HG02943 (cell line): ENCODE results near the gene PPP1R14C.
"Not testable (repeated sequence)": the region's sequence is repeated elsewhere in the genome, so short reads cannot be mapped to it uniquely, and the experiment has no call there.

Source experiments
- ATAC-seq: cut with Tn5 transposase; IDR thresholded peaks from one replicate; pipeline ENCODE4 v1.9.1; 2021; ENCODE audit warnings: mild to moderate bottlenecking, low read depth, moderate library complexity; ENCODE audit not compliant: unreplicated experiment

Gene PPP1R14C

DNA sequence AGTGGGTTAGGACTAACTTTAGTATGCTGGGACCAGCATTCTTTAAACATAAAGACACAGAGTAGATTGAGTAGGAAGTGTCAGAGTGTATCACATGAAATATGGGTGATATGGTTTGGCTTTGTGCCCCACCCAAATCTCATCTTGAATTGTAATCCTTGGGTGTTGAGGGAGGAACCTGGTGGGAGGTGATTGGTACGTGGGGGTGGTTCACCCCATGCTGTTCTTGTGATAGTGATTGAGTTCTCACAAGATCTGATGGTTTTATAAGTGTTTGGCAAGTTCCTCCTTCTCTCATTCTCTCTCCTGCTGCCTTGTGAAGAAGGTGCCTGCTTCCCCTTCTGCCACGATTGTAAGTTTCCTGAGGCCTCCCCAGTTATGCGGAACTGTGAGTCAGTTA, 5.1 kb upstream of the PPP1R14C start:
- ATAC-seq, result not testable (repeated sequence)

DNA sequence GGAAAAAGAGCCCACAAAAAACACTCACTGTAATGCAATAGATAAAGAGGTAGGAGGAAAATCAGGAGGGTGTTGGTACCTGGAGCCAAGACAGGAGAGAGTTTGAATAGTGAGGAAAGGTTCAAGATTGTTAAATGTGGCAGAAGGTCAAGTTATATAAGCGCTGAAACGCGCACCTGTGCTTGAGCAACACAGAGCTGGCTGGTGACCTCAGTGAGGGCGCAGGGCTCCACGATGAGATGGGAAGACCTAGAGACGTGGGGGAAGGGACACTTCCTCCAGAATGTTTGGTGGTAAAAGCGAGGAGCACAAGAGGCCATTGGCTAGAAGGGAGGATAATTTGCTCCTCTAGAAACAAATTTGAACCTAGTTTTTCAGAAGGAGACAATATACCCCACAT, 4.2 kb upstream of the PPP1R14C start:
- ATAC-seq, result no peak

DNA sequence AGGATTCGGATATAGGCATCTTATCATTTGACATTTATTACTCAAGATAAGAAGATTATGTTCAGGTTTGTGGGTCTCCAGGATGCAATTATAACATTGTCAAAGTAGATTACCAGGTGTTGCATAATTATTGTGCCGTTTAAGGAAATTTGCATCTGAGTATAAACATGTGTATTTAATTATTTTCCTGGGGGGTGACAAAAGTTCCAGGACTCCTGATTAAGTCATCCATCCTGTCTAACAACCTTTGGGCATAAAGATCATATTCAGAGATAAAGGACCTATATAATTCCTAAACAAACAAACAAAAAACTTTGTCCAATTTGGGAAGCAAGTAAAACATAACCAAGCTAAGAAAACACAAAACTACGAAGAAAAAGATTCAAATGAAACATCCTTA, 3.3 kb upstream of the PPP1R14C start:
- ATAC-seq, result no peak

- no peak for ATAC-seq
Observed at GRCh38 chr6:150140236-150140969, 2.4 kb upstream of the PPP1R14C start.

GRCh38 chr6:150142097-150142669, 661 bp upstream of the PPP1R14C start:
- ATAC-seq, result no peak

DNA sequence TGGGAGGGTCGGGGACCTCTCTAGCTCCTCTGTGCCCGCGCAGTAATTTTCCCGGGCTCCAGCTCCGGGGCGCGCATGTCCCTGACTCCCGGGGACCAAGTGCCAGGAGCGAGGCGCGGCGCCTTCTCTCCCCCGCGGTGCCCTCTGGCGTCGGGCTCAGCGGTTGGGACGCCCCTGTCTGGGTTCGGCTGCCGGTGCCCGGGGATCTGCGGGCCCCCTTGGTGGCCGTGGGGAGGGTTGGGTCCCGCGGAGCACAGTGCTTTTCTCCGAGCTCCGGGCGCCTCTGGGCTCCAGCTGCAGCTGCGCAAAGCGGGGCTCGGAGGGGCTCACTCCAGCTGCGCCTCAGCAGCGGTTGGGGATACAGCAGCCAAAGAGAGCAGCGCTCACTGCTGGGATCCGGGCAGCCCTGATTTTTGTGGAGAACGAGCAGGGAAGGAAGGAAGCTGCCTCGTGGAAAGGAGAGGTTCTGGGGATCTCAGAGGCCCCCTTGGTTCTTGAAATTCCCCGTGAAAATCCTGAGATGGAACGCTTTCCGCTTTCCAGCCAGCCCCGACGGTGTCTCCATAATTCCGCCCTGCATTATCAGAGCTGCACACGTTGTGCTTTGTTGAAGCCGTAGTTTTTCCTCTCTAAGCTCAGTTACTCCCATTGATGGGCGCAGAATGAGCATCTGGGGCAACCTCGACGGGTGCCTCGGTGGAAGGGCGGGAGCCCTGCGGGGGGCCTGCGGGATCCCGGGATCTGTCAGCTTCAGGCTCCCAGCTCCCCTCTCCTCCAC, 861 bp downstream of the PPP1R14C start:
- ATAC-seq, result no peak

- ATAC-seq, result no peak
Observed at GRCh38 chr6:150144294-150144868, 1.5 kb downstream of the PPP1R14C start.

GRCh38 chr6:150145427-150145826, 2.6 kb downstream of the PPP1R14C start:
- no peak for ATAC-seq

GRCh38 chr6:150145830-150146229, 3.0 kb downstream of the PPP1R14C start:
- ATAC-seq, result no peak

DNA sequence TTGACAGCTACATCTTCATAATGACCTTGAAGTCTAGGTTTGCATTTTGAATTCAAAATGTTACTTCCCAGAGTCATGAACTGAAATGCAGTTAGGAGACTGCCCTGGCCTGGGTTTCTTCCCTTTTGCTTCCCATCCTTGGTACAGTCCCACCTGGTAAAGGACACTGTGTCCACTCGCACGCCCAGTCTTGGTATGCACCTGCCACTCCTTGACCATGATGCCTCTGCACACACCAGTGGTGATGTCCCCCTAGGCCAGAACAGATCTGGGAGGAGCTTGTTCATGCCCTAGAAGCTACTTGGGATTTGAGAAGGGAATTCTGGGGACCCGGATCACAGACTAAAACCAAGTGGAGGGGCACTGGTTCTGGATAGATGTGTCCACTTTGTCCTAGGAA, 3.6 kb downstream of the PPP1R14C start:
- no peak for ATAC-seq

DNA sequence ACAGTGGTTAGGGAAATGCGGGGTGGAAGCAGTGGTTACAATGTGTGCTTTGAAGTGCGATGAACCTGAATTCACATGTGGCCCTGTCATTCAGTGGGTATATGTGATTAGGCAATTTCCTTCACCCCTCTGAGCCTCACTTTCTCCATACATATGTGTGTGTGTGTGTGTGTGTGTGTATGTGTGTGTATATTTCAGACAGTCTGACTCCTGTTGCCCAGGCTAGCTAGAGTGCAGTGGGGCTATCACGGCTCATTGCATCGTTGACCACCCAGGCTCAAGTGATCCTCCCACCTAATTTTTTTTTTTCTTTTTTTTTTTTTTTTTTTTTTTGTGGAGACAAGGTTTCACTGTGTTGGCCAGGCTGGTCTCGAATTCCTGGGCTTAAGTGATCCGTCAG, 6.3 kb downstream of the PPP1R14C start:
- ATAC-seq, result no peak

DNA sequence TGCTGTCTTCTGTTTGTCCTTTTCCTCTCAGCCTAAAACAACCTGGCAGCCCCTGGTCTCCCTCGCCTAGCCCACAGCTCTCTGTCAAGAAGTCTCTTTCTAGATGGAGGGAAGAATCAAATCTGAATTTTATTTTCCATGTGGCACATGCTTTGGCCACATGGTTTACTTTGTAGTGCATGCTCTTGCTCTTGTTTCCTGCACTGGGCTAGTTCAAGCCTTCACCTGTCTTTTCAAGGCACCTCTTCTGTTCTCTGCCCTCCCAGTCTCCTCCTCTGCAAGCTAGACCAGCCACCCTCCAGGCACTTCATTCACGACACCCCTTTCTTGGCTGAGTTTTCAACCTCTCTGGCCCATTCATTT, 7.6 kb downstream of the PPP1R14C start:
- no peak for ATAC-seq

GRCh38 chr6:150150821-150151646, 8.2 kb downstream of the PPP1R14C start:
- no peak for ATAC-seq

- ATAC-seq, result no peak
Observed at GRCh38 chr6:150152891-150153876, 10.3 kb downstream of the PPP1R14C start.

- no peak for ATAC-seq
Observed at GRCh38 chr6:150153905-150154492, 11.2 kb downstream of the PPP1R14C start.

DNA sequence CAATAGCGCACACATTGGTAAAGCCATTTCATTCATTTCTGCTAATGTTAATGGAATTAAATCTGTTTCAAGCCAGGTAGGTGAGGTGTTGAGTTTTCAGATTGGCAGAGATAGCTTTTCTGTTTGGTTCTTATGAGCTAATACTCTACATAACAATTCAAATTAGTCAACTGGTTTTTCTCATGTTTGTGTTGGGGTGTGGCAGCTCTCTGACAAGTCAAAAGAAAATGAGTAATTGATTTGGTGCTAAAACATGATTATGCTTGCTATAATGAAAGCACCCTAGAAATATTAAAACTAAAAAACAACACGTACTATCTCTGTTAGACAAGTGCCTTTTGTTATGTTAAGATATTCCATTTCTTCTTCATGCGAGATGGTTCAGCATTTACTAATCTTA, 13.6 kb downstream of the PPP1R14C start:
- ATAC-seq, result no peak

- no peak for ATAC-seq
Observed at GRCh38 chr6:150157081-150157480, 14.2 kb downstream of the PPP1R14C start.

DNA sequence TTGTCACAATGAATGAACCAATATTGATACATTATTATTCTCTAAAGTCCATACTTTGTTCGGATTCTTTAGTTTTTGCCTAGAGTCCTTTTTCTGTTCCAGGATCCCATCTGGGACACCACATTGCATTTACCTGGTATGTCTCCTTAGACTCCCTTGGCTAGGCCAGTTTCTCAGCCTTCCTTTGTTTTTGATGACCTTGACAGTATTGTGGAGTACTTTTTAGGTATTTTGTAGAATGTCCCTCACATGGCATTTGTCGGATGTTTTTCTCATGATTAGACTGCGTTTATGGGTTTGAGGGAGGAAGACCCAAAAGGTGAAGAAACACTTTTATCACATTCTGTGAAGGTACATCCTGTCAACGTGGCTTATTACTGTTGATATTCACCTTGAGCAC, 16.9 kb downstream of the PPP1R14C start:
- no peak for ATAC-seq

GRCh38 chr6:150163970-150164369, 21.1 kb downstream of the PPP1R14C start:
- no peak for ATAC-seq
